NOMO-1 treated with DMSO at 0.1 percent for 48 hours (cell line): Measurements from ENCODE around the gene CFAP221.

Experiments
- DNase-seq: peaks from one replicate; lab custom pipeline; 2025; ENCODE audit not compliant: unreplicated experiment; lab: John Stamatoyannopoulos, UW

The CFAP221 gene

GRCh38 chr2:119544075-119544938, at the start of gene CFAP221:
Gene CFAP221 (plus strand): TSS chr2:119544449. CDS start chr2:119546132, 1,683 bp downstream.
- peak; percentile 52 for DNase-seq

- DNase-seq = no peak
Observed at GRCh38 chr2:119495948-119496347, 48.3 kb upstream of the CFAP221 start.

GRCh38 chr2:119496682-119497081, 47.6 kb upstream of the CFAP221 start:
- no peak for DNase-seq

GRCh38 chr2:119508756-119509155, 35.5 kb upstream of the CFAP221 start:
- DNase-seq = no peak

- no peak for DNase-seq
Observed at GRCh38 chr2:119511989-119512388, 32.3 kb upstream of the CFAP221 start.

GRCh38 chr2:119512946-119513345, 31.3 kb upstream of the CFAP221 start:
- DNase-seq = no peak

GRCh38 chr2:119513832-119514231, 30.4 kb upstream of the CFAP221 start:
- DNase-seq = no peak

GRCh38 chr2:119516121-119516520, 28.1 kb upstream of the CFAP221 start:
- no peak for DNase-seq

GRCh38 chr2:119517433-119517832, 26.8 kb upstream of the CFAP221 start:
- peak; percentile 82 for DNase-seq

- DNase-seq = no peak
Observed at GRCh38 chr2:119518401-119519056, 25.7 kb upstream of the CFAP221 start.

GRCh38 chr2:119519057-119519408, 25.2 kb upstream of the CFAP221 start:
- DNase-seq = no peak

- DNase-seq = no peak
Observed at GRCh38 chr2:119520696-119521432, 23.4 kb upstream of the CFAP221 start.

- DNase-seq = no peak
Observed at GRCh38 chr2:119521433-119522050, 22.7 kb upstream of the CFAP221 start.

GRCh38 chr2:119522671-119523070, 21.6 kb upstream of the CFAP221 start:
- no peak for DNase-seq

- no peak for DNase-seq
Observed at GRCh38 chr2:119523383-119523951, 20.8 kb upstream of the CFAP221 start.

- DNase-seq = no peak
Observed at GRCh38 chr2:119523952-119524694, 20.1 kb upstream of the CFAP221 start, which contains the start of gene SCTR. Gene SCTR (minus strand): TSS chr2:119524483. CDS start chr2:119524226, 257 bp downstream.

- DNase-seq = peak; percentile 82
Observed at GRCh38 chr2:119525614-119526013, 18.6 kb upstream of the CFAP221 start.

- peak; percentile 25 for DNase-seq
Observed at GRCh38 chr2:119527999-119528398, 16.2 kb upstream of the CFAP221 start.

GRCh38 chr2:119531292-119531691, 13.0 kb upstream of the CFAP221 start:
- no peak for DNase-seq

GRCh38 chr2:119533560-119533959, 10.7 kb upstream of the CFAP221 start:
- DNase-seq = no peak
